ENCODE results near the gene PRPF38A. TPM values are rescaled to one million over a fixed set of nuclear protein-coding genes. Genes with fewer than 3 reads are reported as not detected.

Gene PRPF38A, protein sequence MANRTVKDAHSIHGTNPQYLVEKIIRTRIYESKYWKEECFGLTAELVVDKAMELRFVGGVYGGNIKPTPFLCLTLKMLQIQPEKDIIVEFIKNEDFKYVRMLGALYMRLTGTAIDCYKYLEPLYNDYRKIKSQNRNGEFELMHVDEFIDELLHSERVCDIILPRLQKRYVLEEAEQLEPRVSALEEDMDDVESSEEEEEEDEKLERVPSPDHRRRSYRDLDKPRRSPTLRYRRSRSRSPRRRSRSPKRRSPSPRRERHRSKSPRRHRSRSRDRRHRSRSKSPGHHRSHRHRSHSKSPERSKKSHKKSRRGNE
- total RNA-seq (38.4 and 42.0 TPM in 2 replicates), polyA plus RNA-seq (15.9 and 16.0 TPM in 2 replicates), polyA minus RNA-seq (32.2 and 48.4 TPM in 2 replicates), Bru-seq, nascent RNA (percentile 86 among the genes with signal in this experiment), BruChase-seq, experiment 1, labeled RNA remaining after a 6-hour chase (percentile 89 among the genes with signal in this experiment), BruChase-seq, experiment 2, labeled RNA remaining after a 2-hour chase (percentile 91 among the genes with signal in this experiment)
- 16.8 and 21.4 TPM in 2 replicates for polyA plus RNA-seq (2011; cell fraction: cytosol; rRNA removed)
- polyA plus RNA-seq (2011; cell fraction: nucleus; rRNA removed) = 37.8 and 45.2 TPM in 2 replicates
- polyA plus RNA-seq (2012) = 22.5 and 33.4 TPM in 2 replicates
- polyA minus RNA-seq (2011; cell fraction: cytosol; rRNA and poly(A)+ RNA removed) = 23.1 TPM
- polyA minus RNA-seq (2011; cell fraction: nucleus; rRNA and poly(A)+ RNA removed) = 40.2 and 51.2 TPM in 2 replicates
- long read RNA-seq, full-length matches to known transcripts = 126 of 135 reads
- long read RNA-seq, partial matches to known transcripts = 1 of 135 reads
- long read RNA-seq, other reads (novel, unspliced or antisense) = 8 of 135 reads

- POLR2A ChIA-PET = interaction anchor here (0.6 kb wide), 1 partner anchor 149 kb away, joined by 4 read pairs; the partner anchor contains the start of gene TUT4
- H3K79me2 ChIP-seq (ENCODE audit: control insufficient read depth, insufficient read depth, low read length) = peaks cover 39% of the 10 kb centered on the region
- intact Hi-C loops (cut with micrococcal nuclease) = loop anchor here (1.0 to 10.0 kb wide), 5 partner anchors 38 to 790 kb away; partner anchors contain the start of genes CC2D1B and CPT2
These were observed at the start of gene PRPF38A, which contains the start of gene ORC1 for GRCh38 chr1:52404116-52404974. PRPF38A (plus strand) TSS chr1:52404602; CDS start chr1:52404750, 148 bp downstream. ORC1 (minus strand) TSS chr1:52404423; CDS start chr1:52402223, 2,200 bp downstream.

More at GRCh38 chr1:52404116-52404974, at the start of gene PRPF38A, which contains the start of gene ORC1:
- Histone ChIP-seq H2AFZ (ENCODE audit: low read depth, low read length) (peak within 1 kb of the TSS; percentile 99), H3K9me1 (replicated peaks; ENCODE audit: control insufficient read depth, extremely low read depth, insufficient read depth, low read length) (no peaks in the 10 kb centered on the region), H3K27ac (ENCODE audit: insufficient read depth, low read depth, low read length) (peak within 1 kb of the TSS; percentile 98), H3K36me3 (ENCODE audit: control insufficient read depth in 2 of 2, extremely low read depth in 1 of 2, insufficient read depth in 2 of 2, low read length in 2 of 2) (peaks cover 5 to 10% of the 10 kb centered on the region in 2 experiments), H3K27me3 (ENCODE audit: control insufficient read depth in 2 of 2, insufficient read depth in 2 of 2, low read length in 2 of 2) (no peaks in the 10 kb centered on the region), H3K4me3 (replicated peaks in 1 of 3; ENCODE audit: insufficient read depth in 1 of 3, low read depth in 1 of 3, low read length in 3 of 3) (peak within 1 kb of the TSS; percentile 57 to 98 (median 83)), H3K9me3 (replicated peaks; ENCODE audit: control insufficient read depth, insufficient read depth, low read length) (no peaks in the 10 kb centered on the region), H3K4me2 (ENCODE audit: insufficient read depth, low read length) (peak within 1 kb of the TSS; percentile 99), H3K9ac (replicated peaks; ENCODE audit: extremely low read depth, insufficient read depth, low read length) (peak within 1 kb of the TSS; percentile 98), H3K4me1 (ENCODE audit: control insufficient read depth, extremely low read depth, insufficient read depth, low read length) (peaks cover 14% of the 10 kb centered on the region), H4K20me1 (replicated peaks; ENCODE audit: control insufficient read depth, extremely low read depth, insufficient read depth, low read length) (no peaks in the 10 kb centered on the region)
- CTCF ChIA-PET = interaction anchor here (0.6 to 4.0 kb wide), 13 partner anchors 10 to 507 kb away, joined by 3 to 27 read pairs (median 4); partner anchors contain the start of gene CC2D1B
- dilution Hi-C loops (cut with MboI; ENCODE audit: extremely low pct_ligation_motif_present, low sequenced_read_pairs) = no loop called here
- FAIRE-seq (peak; percentile 96), DNase-seq (ENCODE audit: low read depth, low spot score) (peak; percentile 97)
- TF ChIP-seq, protein P1, sequence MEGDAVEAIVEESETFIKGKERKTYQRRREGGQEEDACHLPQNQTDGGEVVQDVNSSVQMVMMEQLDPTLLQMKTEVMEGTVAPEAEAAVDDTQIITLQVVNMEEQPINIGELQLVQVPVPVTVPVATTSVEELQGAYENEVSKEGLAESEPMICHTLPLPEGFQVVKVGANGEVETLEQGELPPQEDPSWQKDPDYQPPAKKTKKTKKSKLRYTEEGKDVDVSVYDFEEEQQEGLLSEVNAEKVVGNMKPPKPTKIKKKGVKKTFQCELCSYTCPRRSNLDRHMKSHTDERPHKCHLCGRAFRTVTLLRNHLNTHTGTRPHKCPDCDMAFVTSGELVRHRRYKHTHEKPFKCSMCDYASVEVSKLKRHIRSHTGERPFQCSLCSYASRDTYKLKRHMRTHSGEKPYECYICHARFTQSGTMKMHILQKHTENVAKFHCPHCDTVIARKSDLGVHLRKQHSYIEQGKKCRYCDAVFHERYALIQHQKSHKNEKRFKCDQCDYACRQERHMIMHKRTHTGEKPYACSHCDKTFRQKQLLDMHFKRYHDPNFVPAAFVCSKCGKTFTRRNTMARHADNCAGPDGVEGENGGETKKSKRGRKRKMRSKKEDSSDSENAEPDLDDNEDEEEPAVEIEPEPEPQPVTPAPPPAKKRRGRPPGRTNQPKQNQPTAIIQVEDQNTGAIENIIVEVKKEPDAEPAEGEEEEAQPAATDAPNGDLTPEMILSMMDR (IDR thresholded peaks at IDR 0.05; ENCODE audit: extremely low read depth in 1 of 2, insufficient read depth in 1 of 2, low read depth in 1 of 2, low read length in 2 of 2) = peak; percentile 60 to 75
- TF ChIP-seq JUN (IDR thresholded peaks at IDR 0.05; ENCODE audit: borderline replicate concordance, insufficient read depth, insufficient read length, low read depth) (no peak), EZH2 (IDR thresholded peaks at IDR 0.05; ENCODE audit: borderline replicate concordance, low read depth, low read length, severe bottlenecking) (no peak), GATA2 (IDR thresholded peaks at IDR 0.05; ENCODE audit: insufficient read depth, insufficient read length, low read depth, low read length) (no peak), POLR2AphosphoS5 (IDR thresholded peaks at IDR 0.05; ENCODE audit: insufficient read depth, low read depth, low read length) (peak; percentile 77), FOS (IDR thresholded peaks at IDR 0.05; ENCODE audit: borderline replicate concordance, insufficient read depth, low read length) (peak; percentile 8), MYC (IDR thresholded peaks at IDR 0.05; ENCODE audit: low read depth, low read length) (no peak), POLR2A (IDR thresholded peaks at IDR 0.05; ENCODE audit: low read depth, low read length) (peak; percentile 82)
- TF ChIP-seq, protein P2, sequence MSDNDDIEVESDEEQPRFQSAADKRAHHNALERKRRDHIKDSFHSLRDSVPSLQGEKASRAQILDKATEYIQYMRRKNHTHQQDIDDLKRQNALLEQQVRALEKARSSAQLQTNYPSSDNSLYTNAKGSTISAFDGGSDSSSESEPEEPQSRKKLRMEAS (IDR thresholded peaks at IDR 0.05; ENCODE audit: insufficient read depth, insufficient read length) = peak; percentile 46
- BruUV-seq (replicated peaks) = TSS peak; percentile 78

All from endothelial cell of umbilical vein (primary cell).